ENCODE results near the gene PVRIG.
"Not testable (repeated sequence)": the region's sequence is repeated elsewhere in the genome, so short reads cannot be mapped to it uniquely, and the experiment has no call there.

PVRIG gene

DNA sequence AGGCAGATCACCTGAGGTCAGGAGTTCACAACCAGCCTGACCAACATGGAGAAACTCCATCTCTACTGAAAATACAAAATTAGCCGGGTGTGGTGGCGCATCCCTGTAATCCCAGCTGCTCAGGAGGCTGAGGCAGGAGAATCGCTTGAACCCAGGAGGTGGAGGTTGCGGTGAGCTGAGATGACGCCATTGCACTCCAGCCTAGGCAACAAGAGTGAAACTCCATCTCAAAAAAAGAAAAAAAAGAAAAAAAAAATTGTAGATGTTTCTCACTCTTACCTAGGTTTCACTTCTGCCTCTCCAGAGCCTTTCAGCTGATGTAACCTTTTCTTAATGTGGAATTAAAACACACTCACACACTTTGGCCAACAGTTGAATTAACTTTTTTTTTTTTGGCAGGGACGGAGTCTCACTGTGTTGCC lies 23.8 kb upstream of the PVRIG start:
- not testable (repeated sequence) for DNase-seq

DNA sequence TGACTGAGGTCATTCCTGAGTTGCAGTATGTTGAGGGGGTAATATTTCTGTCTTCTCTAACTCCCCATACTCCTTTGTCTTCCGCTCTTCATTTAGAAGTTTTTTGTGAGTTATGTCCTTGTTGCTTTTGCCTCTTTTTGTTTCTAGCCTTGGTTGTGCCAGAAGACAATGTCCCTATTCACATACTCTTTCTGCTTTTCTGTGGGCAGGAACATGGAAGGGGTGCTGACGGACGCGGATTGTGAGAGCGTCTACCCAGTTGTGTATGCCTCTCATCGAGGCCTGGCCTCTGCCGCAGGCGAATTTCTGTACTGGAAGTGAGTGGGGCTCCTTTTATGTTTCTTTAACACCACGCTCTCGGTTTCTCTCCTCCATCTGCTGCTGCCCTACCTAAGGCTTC lies 21.5 kb upstream of the PVRIG start:
- DNase-seq = no peak

DNA sequence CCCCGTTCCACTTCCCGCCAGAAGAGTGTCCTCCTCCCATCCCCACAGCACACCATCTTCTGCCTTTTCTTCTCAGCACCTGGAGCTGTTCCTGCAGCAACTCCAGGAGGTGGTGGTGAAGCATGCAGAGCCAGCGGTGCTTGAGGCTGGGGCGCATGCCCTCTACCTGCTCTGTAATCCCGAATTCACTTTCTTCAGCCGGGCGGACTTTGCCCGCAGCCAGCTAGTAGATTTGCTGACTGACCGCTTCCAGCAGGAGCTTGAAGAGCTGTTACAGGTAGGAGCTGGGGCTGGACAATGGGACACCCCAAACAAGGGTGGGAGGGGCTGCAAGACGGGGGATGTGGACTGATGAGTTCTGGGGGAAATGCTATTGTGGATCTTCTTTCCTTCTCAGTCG lies 19.1 kb upstream of the PVRIG start:
- DNase-seq = no peak

DNA sequence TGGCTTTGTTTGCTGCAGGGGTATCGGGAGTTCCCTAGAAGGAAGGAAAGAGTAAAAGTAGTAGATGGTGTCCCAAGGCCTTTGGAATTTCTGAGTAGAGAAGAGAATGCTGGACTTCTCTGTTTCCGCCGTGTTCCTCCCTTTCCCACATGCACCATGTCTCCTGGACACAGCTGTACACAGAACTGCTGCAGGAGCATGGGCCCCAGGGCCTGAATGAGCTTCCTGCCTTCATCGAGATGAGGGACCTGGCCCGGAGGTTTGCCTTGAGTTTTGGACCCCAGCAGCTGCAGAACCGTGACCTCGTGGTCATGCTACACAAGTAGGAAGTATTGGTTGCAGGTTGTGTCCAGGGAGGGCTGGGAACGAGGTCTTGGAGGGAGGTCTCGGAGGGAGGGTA lies 15.3 kb upstream of the PVRIG start:
- no peak for DNase-seq

DNA sequence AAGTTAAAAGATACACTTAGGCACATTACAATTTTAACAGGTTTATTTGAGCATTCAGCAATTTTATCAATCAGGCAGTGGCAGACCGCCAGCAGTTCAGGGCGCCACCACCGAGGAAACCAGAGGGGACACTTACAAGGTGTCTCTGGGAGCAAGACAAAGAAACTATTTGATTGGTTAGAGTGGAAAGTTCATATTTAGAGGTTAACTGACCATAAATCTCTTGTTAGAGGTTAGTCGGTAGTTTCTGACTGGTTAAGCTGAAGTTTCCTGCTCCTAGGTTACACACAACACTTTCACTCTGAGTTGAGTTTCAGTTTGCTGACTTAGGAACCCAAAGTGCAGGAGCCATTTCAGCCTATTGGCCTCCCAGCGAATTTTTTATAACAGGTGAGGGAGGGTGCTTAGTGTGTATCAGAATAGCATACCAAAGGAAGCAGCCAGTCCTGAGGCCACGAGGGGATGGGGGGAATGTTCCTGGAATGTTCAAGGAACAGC lies 10.8 kb upstream of the PVRIG start:
- no peak for DNase-seq

DNA sequence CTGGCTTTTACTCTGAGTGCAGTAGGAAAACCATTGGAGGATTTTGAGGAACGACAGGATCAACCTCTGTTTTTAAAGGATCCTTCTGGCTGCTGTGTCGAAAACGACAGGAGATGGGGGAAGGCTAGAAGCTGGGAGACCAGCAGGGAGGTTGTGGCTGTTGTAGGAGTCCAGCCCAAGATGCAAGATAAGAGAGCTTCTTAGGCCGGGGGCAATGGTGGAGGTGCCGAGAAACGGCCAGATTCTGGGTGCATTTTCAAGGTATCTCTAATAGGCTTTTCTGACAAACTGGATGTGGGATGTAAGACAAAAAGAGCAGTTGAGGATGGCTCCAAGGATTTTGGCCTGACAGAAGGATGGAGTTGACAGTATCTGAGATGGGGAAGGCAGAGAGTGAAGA lies 10.3 kb upstream of the PVRIG start:
- DNase-seq = no peak

DNA sequence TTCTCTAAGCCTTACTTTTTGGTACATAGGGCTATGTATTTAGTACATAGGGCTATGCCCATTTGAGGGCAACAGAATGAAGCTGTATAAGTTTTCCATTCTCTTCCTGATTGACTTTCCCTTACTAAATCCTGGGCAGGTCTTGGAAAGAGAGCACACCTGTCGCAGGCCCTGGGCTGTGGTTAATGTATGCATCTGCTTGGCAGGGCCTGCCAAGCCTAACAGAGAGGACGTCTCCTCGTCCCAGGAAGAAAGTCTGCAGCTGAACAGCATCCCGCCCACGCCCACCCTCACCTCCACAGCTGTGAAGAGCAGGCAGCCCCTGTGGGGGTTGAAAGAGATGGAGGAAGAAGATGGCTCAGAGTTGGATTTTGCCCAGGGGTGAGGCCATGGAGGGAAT lies 8.9 kb upstream of the PVRIG start:
- no peak for DNase-seq

DNA sequence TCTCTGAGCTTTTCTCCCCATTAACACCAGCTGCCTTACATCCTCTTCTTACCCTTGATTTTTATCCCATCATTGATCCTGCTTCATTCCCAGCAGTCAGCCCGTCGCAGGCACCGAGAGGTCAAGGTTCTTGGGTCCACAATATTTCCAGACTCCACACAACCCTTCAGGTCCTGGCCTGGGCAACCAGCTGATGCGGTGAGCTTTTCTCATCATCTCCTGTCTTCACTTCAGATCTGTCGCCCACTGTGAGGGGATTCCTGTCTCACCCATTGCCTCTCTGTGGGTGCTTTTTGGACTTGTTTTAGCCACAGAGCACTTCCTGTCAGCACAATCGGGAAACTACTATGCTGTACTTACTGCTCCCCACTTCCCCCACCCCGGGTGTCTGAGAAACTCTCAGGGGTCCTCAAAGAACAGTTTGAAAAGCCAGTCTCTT lies 8.4 kb upstream of the PVRIG start:
- no peak for DNase-seq

DNA sequence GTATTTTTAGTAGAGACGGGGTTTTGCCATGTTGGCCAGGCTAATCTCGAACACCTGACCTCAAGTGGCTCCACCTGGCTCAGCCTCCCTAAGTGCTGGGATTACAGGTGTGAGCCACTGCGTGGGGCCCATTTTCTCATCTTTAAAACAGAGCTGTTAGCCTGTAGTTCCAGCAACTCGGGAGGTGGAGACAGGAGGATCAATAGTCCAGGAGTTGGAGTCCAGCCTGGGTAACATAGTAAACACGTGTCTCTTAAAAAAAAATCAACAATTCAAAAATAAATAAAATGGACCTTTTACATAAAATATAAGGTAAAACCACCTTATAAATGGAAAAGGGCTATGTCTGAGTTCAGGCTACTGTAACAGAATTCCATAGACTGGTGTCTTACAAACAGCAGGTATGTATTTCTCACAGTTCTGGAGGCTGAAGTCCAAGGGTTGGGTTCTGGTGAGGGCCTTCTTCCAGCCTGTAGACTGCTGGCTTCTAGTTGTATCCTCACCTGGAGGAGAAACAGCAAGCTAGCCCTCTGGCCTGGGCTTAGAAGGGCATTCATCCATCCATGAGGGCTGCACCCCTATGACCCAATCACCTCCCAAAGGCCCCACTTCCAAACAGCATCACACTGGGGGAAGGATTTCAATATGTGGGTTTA lies 7.0 kb upstream of the PVRIG start:
- DNase-seq = no peak

DNA sequence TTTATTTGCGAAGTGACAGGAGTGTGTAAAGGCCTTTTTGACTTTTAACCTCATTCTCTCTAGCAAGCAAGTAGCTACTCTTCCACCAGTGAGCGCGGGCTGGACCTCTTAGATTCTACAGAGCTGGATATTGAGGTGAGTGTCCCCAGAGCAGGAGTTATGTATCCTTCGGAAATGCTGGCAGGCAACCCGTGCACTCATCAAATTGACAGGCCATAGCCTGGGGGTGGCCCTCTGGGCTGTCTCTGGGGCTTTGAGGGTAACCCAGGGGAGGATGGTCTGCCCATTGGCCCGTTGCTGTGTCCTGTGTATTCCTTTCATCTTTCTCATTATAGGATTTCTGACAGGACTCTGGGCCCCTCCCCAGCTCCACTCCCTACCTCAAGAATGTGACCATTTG lies 6.1 kb upstream of the PVRIG start:
- DNase-seq = no peak

DNA sequence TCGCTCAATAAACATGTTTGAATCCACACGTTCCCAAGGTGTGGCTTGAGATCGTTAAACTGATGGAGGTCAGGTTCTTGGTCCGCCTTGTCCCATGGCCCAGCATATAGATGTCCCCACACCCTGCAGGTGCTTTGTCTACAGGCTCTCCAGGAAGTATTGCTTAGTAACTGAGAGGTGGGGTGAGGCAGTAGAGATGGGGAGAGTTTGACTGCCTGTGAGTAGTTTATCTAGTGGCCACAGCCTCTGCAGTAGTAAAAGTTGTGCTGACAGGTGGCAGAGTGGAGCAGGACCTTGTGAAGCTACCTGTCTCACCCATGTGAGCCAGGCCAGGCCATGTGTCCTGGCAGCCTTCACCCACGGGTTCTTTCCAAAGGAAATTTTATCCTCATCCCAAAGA lies 5.4 kb upstream of the PVRIG start:
- not testable (repeated sequence) for DNase-seq

DNA sequence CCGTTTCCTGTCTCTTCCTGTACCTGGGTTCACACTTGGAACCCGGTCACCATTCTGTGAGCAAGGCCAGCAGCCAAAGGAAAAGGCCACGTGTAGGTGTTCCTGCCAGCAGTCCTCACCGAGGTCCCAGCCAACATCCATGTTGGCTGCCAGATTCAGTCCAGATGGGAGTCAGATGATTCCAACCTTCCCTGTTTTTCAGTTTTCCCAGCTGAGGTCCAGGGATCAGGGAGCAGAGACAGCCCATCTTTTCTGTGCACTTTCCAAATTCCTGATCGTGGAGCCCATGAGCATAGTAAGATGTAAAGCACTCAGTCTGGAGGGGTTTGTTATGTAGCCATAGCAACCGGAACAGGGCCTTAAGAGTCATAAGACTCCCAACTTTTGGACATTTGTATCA lies 3.9 kb upstream of the PVRIG start:
- DNase-seq = no peak

DNA sequence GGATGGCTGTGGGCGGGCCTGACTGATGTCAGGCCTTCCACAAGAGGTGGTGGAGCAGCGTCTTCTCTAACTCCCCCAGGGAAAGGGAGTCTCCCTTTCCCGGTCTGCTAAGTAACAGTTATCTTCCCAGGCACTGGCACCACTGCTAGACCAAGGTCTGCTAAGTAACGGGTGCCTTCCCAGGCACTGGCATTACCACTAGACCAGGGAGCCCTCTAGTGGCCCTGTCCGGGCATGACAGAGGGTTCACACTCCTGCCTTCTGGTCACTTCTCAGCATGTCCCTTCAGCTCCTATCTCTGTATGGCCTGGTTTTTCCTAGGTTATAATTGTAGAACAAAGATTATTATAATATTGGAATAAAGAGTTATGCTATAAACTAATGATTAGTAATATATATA lies 1.8 kb upstream of the PVRIG start:
- DNase-seq = not testable (repeated sequence)

DNA sequence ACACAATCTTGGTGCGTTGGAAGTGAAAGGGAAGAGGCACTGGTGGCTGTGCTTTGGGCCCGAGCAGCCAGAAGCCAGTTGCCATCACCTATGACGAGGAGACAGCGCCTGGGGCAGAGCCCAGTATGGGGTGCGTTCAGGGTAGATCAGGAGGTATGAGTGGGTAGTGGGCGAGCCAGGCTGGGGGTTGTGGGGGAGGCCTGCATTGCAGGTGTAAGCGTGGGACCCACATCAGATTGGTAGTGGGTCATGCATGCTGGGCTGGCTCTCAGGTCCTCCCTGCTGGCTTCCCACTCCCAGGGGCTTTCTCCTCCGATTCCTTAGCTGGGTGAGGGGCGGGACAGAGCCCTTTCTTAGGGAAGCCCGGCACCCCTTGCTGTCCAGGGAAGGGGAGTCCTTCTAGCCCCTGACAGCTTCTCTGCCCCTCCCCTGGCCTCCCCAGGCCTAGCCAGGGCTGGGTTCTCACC lies 445 bp upstream of the PVRIG start:
- DNase-seq = no peak

DNA sequence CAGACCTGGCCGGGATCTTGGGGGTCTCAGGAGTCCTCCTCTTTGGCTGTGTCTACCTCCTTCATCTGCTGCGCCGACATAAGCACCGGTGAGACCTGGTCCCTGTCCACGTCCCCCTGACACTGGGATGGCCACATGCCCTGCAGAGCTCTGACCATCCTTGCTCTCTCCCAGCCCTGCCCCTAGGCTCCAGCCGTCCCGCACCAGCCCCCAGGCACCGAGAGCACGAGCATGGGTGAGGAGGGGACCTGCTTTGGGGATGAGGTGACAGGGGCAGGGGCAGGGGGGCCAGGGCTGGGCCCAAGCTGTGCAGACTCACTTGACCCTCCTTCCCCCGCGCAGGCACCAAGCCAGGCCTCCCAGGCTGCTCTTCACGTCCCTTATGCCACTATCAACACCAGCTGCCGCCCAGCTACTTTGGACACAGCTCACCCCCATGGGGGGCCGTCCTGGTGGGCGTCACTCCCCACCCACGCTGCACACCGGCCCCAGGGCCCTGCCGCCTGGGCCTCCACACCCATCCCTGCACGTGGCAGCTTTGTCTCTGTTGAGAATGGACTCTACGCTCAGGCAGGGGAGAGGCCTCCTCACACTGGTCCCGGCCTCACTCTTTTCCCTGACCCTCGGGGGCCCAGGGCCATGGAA lies 959 bp downstream of the PVRIG start:
- no peak for DNase-seq

DNA sequence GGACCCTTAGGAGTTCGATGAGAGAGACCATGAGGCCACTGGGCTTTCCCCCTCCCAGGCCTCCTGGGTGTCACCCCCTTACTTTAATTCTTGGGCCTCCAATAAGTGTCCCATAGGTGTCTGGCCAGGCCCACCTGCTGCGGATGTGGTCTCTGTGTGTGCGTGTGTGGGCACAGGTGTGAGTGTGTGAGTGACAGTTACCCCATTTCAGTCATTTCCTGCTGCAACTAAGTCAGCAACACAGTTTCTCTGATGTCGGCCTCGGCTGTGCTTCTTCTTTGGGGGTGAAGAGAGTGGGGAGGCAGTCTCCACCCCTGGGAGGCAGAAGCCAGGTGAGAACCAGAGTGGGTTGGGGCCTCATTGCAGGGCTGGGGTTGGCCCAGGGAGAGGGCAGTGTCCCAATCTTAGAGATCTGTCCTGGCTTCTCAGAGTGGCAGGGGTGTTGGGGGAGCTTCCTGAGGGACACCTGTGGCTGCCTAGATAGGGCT lies 1.5 kb downstream of the PVRIG start:
- DNase-seq = no peak

DNA sequence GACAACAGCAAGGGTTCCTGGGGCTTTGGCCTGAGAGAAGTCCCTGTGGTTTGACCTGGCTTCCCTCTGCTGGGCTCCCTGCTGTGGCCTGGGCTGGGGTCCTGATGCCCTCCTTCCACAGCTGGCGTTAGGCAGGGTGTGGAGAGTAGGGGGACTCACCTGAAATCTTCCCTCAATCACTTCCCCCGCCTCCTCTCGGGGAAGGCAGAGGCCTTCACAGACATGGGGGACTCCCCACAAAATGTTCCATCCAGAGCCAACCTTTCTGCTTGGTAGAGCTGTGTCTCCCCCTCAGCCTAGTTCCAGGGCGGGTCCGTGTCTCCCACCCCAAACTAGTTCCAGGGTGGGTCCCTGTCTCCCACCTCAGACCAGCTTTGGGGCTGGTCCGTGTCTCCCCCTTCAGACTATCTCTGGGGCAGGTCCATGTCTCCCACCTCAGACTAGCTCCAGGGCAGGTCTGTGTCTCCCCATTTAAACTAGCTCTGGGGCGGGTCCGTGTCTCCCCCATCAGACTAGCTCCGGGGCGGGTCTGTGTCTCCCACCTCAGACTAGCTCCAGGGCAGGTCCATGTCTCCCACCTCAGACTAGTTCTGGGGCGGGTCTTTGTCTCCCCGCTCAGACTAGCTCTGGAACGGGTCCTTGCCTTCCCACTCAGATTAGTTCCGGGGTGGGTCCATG lies 2.2 kb downstream of the PVRIG start:
- no peak for DNase-seq

DNA sequence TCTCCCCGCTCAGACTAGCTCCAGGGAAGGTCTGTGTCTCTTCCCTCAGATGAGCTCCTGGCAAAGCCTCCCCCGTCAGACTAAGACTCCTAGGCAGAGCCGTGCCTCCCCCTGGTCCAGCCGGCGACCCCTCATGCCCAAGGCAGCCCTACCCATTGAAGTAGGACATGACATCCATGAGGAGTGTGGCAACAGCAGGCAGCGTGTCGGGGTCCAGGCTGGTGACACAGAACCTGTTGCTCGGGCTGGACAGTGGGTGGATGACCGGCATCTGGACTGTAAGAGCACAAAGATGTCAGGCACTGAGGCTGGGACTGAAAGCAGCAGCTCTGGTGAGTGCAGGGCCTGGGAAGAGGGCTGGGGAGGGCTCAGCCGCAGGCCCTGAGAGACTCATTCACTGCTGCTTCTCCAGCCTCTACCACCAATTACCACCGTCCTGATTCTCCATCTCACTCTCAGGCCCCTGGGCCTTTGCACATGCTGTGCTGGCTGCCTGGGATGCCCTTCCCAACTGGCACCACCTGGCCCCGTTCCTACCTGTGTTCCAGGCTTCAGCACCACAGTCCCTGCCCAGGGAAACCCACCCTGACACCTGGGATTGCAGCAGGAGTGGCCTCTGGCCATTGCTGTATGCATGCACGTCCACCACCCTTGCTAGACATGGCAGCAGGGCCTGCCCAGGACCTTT lies 2.8 kb downstream of the PVRIG start:
- no peak for DNase-seq

DNA sequence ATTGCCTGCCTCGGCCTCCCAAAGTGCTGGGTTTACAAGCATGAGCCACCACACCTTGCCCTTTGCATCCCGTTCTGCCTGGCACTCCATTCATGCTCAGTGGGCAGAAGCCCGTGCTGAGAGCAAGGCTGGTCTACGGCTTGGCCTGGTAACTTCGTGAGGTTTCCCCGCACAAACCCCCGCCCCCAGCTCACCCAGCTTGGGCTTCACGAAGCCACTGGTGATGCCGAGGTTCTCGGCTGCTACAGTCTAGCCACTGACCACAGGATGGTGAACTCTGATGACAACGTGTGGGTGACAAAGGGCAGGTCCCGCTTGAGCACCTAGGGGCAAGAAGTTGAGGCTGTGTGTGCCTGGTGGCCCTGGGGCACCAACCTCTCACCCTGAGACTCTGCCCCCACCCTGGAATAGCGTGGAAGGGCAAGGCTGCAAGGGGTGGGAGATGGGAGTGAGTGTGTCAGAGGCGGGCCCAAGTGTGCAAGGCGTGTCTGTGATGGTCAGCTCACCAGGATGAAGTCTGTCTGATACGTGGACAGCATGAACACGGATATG lies 3.7 kb downstream of the PVRIG start:
- DNase-seq = not testable (repeated sequence)

DNA sequence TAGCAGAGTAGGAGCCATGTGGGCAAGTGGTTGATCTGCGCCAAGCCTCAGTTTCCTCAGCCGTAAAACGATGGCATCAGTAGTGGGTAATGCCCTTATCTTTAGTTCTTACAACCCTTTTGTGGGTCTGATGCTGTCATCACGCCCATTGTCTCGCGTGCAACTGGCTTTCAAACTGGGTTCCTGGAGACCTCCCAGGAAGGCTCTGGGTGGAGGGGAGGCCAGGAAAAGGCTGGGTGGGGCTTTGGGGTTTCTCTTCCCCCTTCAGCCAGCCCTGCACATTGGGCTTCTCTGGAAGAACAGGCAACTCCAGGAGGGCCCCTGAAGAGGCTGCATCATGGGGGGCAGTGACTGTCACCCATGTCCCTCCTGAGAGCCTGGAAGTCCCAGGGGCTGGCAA lies 5.1 kb downstream of the PVRIG start:
- not testable (repeated sequence) for DNase-seq

DNA sequence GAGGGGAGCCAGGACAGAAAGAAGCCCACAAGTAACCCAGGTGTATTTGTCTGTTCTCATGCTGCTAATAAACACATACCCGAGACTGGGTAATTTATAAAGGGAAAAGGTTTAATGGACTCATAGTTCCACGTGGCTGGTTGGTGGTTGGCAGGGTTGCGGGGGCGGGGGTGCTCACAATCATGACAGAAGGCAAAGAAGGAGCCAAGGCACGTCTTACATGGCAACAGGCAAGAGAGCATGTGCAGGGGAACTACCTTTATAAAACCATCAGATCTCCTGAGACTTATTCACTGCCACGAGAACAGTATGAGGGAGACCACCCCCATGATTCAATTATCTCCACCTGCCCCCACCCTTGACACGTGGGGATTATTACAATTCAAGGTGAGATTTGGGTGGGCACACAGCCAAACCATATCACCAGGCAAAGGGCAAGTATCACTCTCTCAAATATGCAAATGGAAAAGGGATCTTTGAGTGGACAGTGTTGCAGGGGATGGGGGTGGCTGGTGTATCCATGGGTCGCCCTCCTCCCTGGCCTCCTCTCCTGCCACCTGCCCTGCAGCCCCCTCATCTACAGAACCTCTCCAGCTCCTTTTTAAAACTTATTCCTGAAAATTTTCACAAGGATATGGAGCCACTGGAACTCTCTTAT lies 15.0 kb downstream of the PVRIG start:
- not testable (repeated sequence) for DNase-seq

DNA sequence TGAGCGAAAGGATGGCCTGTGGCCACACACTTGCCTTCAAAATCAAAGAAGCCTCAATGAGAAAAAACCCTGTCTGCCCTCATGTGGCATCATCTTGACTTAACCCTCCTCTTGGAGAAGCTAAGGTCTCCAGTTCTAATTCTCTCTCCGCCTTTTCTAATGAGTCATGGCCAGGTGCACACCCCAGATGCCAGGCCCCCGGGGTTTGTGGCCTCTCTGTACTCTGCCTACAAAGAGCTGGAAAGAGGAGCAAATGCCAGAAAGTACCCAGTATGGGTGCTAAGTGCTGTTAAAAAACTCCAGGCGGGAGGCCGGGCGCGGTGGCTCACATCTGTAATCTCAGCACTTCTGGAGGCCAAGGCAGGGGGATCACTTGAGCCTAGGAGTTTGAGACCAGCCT lies 20.2 kb downstream of the PVRIG start:
- not testable (repeated sequence) for DNase-seq

All from NCI-H1048 (cell line).